Measurements from ENCODE around the gene LDLRAP1.

The LDLRAP1 gene

DNA sequence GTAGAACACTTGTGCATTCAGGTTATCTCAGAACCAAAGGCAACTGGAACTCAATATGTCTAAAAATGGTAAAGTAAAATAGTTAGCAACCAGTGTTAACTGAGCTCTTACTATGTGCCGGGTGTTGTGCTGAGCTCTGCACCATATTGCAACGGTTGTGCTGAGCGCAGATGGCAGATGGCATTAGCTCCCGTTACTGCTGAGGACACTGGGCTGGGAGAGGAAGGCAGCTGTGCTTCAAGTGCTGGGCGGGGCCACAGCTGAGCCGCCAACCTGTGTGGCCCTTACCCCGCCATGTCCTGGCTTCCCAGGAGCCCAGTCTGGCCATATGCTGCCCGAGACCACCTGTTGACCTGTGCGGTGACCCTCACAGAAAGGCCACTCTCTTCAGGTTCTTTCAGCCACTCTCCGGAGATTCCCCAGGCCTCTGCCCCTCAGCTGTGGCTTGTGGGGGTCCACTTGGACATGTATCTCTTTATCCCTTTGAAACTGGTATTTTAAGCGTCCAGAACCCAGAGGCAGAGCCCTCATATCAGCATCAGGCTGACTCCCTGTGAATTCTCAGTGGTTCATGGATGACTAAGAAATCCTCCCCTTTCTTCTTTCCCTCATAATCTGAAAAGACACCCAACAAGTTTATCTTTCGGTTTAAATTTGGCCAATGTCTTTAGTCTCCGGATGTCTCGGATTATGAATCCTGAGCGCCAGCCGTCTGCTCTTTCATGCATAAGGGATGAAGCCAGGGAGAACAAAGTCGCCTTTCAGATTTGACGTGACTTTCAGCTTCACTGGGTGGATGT is 26.4 kb downstream of the LDLRAP1 start:
- peaks cover 33% of the 10 kb centered on the region for H3K4me1 ChIP-seq (ENCODE audit: control insufficient read depth, insufficient read depth, low read length)
- peaks cover 1% of the 10 kb centered on the region for H3K27me3 ChIP-seq (ENCODE audit: control insufficient read depth, insufficient read depth, low read length)
- H3K27ac ChIP-seq (ENCODE audit: low read depth, low read length): no peak overlapping the region
- H3K9ac ChIP-seq (ENCODE audit: low read length): no peak overlapping the region
- peaks cover 3% of the 10 kb centered on the region for H3K36me3 ChIP-seq (ENCODE audit: control insufficient read depth, insufficient read depth, low read length)
- no peak overlapping the region for H3K4me3 ChIP-seq (ENCODE audit: low read length)

DNA sequence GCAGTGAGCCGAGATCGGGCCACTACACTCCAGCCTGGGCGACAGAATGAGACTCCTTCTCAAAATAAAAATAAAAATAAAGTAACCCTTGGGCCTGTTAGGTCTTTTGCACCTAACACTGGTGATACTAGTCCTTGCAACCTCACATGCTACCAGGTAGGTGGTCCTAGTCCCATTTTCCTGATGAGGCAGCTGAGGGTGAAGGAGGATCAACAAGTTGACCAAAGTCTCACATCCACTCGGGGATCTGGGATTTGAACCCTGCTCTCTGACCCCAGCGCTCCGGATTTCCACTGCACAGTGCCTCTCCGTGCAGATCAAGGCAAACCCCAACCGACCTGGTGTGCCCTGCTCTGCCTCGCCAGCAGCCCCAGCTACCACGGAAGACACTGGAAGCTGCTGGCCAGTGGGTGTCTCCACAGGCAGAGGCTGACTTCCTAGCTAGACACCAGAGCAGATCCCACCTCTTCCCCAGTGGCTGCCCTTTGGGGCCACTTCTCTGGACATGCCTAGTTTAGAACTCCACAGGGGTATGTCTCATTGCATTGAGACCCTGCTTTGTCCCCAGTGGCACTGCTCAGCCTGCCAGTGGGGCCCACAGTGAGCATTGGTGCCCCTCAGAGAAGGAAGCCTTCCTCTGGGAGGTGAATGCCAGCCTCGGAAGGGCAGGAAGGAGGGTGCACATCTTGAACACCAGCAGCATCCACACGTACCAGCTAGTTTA is 27.6 kb downstream of the LDLRAP1 start:
- H3K36me3 ChIP-seq (ENCODE audit: control insufficient read depth, insufficient read depth, low read length): no peaks in the 10 kb centered on the region
- peaks cover 28% of the 10 kb centered on the region for H3K4me1 ChIP-seq (ENCODE audit: control insufficient read depth, insufficient read depth, low read length)
- no peak overlapping the region for H3K4me3 ChIP-seq (ENCODE audit: low read length)
- no peak overlapping the region for H3K27ac ChIP-seq (ENCODE audit: low read depth, low read length)
- no peak overlapping the region for H3K9ac ChIP-seq (ENCODE audit: low read length)
- peaks cover 1% of the 10 kb centered on the region for H3K27me3 ChIP-seq (ENCODE audit: control insufficient read depth, insufficient read depth, low read length)

DNA sequence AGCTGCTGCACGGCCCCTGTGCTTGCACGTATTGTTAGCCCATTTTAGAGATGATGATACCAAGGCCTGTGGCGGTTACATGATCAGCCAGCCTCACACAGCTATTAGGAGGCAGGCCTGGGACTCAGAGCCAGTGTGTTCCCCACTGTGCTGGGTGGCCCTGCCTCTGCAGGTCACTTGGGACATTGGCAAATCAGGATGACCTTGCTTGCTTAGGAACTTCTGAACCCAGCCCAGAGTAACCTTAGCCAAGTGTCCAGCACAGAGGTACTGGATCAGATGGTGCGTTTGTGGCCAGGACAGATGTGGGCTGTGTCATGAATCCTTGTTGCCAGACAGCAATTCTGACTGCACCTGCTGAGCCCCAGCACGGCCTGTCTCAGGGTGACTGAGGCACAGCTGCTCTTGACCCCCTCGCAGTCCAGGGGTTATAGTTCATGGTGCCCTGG is 28.1 kb downstream of the LDLRAP1 start:
- peaks cover 24% of the 10 kb centered on the region for H3K4me1 ChIP-seq (ENCODE audit: control insufficient read depth, insufficient read depth, low read length)
- H3K4me3 ChIP-seq (ENCODE audit: low read length): no peak overlapping the region
- no peak overlapping the region for H3K27ac ChIP-seq (ENCODE audit: low read depth, low read length)
- no peaks in the 10 kb centered on the region for H3K36me3 ChIP-seq (ENCODE audit: control insufficient read depth, insufficient read depth, low read length)
- H3K9ac ChIP-seq (ENCODE audit: low read length): no peak overlapping the region
- peaks cover 1% of the 10 kb centered on the region for H3K27me3 ChIP-seq (ENCODE audit: control insufficient read depth, insufficient read depth, low read length)

- Histone ChIP-seq H3K27ac (ENCODE audit: low read depth, low read length) (no peak overlapping the region), H3K9ac (ENCODE audit: low read length) (no peak overlapping the region), H3K4me3 (ENCODE audit: low read length) (no peak overlapping the region), H3K36me3 (ENCODE audit: control insufficient read depth, insufficient read depth, low read length) (no peaks in the 10 kb centered on the region), H3K4me1 (ENCODE audit: control insufficient read depth, insufficient read depth, low read length) (peaks cover 19% of the 10 kb centered on the region), H3K27me3 (ENCODE audit: control insufficient read depth, insufficient read depth, low read length) (peaks cover 1% of the 10 kb centered on the region)
Measured at GRCh38 chr1:25572107-25572506, 28.7 kb downstream of the LDLRAP1 start.

DNA sequence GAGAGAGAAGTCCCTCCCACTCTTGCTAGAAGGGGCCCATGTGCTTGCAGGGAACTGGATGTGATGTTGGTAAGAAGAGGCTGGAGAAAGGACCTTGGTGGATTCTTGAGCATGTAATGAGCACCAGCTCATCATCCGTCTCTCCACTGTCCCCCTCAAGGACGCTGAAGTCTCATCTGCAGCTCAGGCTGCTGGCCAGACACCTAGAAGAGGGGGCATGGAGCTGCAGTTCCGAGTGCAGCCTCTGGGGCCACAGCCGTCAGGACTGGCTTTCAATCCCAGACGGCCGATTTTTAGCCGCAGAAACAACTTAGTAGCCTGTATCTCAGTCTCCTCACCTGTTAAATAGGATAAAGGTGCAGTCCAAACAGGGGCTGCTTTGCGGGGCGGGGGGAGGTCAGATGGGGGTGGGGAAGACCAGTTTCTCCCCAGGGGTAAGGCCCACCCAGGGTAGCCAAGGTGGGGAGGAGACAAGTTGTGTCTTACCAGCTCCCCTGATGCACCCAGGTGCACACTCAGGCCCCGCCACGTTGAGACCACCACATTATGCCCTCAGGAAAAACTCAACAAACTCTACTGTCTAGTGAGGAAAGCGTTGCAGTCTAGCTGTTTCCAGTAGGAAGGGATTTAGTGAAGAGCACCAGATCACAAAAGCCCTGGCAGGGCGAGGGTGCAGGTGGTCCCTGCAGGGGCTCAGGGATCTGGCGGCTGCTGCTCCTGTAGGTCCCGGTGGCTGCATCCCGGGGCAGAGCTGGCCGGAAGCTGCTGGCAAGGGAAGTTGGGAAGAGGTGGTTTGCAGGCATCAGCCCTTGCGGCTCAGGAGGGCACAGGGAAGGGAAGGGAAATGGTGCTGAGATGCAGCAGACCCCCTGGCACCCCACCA is 29.5 kb downstream of the LDLRAP1 start:
- no peak overlapping the region for H3K9ac ChIP-seq (ENCODE audit: low read length)

DNA sequence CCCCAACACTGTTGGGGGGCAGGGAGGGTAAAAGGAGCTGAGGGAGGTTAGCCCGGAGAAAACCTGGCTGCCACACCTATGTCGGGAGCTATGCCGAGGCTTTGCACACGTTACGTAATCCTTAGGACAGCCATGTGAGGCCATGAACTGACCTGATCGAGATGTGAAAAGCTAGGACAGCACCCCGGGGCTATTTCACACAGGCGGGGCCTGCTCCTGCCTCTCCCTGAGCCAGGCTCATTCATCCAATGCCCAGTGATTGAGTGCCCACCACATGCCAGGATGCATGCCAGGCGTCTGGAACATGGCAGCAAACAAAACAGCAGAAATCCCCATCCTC is 30.2 kb downstream of the LDLRAP1 start:
- peaks cover 5% of the 10 kb centered on the region for H3K4me1 ChIP-seq (ENCODE audit: control insufficient read depth, insufficient read depth, low read length)
- no peaks in the 10 kb centered on the region for H3K36me3 ChIP-seq (ENCODE audit: control insufficient read depth, insufficient read depth, low read length)

More for the DNA sequence above, 29.5 kb downstream of the LDLRAP1 start:
- peaks cover 1% of the 10 kb centered on the region for H3K27me3 ChIP-seq (ENCODE audit: control insufficient read depth, insufficient read depth, low read length)
- H3K4me1 ChIP-seq (ENCODE audit: control insufficient read depth, insufficient read depth, low read length): peaks cover 11% of the 10 kb centered on the region
- H3K4me3 ChIP-seq (ENCODE audit: low read length): peak overlapping the region; percentile 34
- no peak overlapping the region for H3K27ac ChIP-seq (ENCODE audit: low read depth, low read length)
- H3K36me3 ChIP-seq (ENCODE audit: control insufficient read depth, insufficient read depth, low read length): no peaks in the 10 kb centered on the region

GRCh38 chr1:25573961-25574360 is 30.6 kb downstream of the LDLRAP1 start:
- H3K4me1 ChIP-seq (ENCODE audit: control insufficient read depth, insufficient read depth, low read length): peaks cover 3% of the 10 kb centered on the region
- peaks cover 1% of the 10 kb centered on the region for H3K27me3 ChIP-seq (ENCODE audit: control insufficient read depth, insufficient read depth, low read length)
- H3K27ac ChIP-seq (ENCODE audit: low read depth, low read length): no peak overlapping the region

More for the DNA sequence above, 30.2 kb downstream of the LDLRAP1 start:
- peak overlapping the region; percentile 34 for H3K4me3 ChIP-seq (ENCODE audit: low read length)
- H3K9ac ChIP-seq (ENCODE audit: low read length): no peak overlapping the region
- no peak overlapping the region for H3K27ac ChIP-seq (ENCODE audit: low read depth, low read length)
- peaks cover 1% of the 10 kb centered on the region for H3K27me3 ChIP-seq (ENCODE audit: control insufficient read depth, insufficient read depth, low read length)

DNA sequence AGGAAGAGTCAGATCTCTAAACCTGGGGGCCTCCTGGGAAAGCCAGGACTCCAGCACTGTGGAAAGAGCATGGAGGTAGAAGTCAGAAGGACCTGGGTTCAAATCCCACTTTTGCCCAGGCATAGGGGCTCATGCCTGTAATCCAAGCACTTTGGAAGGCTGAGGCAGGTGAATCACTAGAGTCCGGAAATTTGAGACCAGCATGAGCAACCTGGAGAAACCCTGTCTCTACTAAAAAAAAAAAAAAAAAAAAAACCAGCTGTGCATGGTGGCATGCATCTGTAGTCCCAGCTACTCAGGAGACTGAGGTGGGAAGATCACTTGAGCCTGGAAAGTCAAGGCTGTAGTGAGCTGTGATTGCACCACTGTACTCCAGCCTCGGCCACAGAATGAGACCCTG is 31.8 kb downstream of the LDLRAP1 start:
- no peak overlapping the region for H3K4me3 ChIP-seq (ENCODE audit: low read length)
- H3K27ac ChIP-seq (ENCODE audit: low read depth, low read length): no peak overlapping the region
- H3K27me3 ChIP-seq (ENCODE audit: control insufficient read depth, insufficient read depth, low read length): peaks cover 1% of the 10 kb centered on the region
- no peak overlapping the region for H3K9ac ChIP-seq (ENCODE audit: low read length)
- no peaks in the 10 kb centered on the region for H3K4me1 ChIP-seq (ENCODE audit: control insufficient read depth, insufficient read depth, low read length)
- H3K36me3 ChIP-seq (ENCODE audit: control insufficient read depth, insufficient read depth, low read length): no peaks in the 10 kb centered on the region

More at GRCh38 chr1:25573961-25574360, 30.6 kb downstream of the LDLRAP1 start:
- no peaks in the 10 kb centered on the region for H3K36me3 ChIP-seq (ENCODE audit: control insufficient read depth, insufficient read depth, low read length)
- no peak overlapping the region for H3K4me3 ChIP-seq (ENCODE audit: low read length)
- H3K9ac ChIP-seq (ENCODE audit: low read length): no peak overlapping the region

GRCh38 chr1:25576459-25577133 is 33.2 kb downstream of the LDLRAP1 start:
- no peaks in the 10 kb centered on the region for H3K36me3 ChIP-seq (ENCODE audit: control insufficient read depth, insufficient read depth, low read length)

GRCh38 chr1:25577134-25577920 is 33.9 kb downstream of the LDLRAP1 start:
- H3K27me3 ChIP-seq (ENCODE audit: control insufficient read depth, insufficient read depth, low read length): peaks cover 1% of the 10 kb centered on the region
- no peak overlapping the region for H3K4me3 ChIP-seq (ENCODE audit: low read length)
- H3K36me3 ChIP-seq (ENCODE audit: control insufficient read depth, insufficient read depth, low read length): no peaks in the 10 kb centered on the region
- no peaks in the 10 kb centered on the region for H3K4me1 ChIP-seq (ENCODE audit: control insufficient read depth, insufficient read depth, low read length)
- H3K9ac ChIP-seq (ENCODE audit: low read length): no peak overlapping the region
- no peak overlapping the region for H3K27ac ChIP-seq (ENCODE audit: low read depth, low read length)

More at GRCh38 chr1:25576459-25577133, 33.2 kb downstream of the LDLRAP1 start:
- H3K27ac ChIP-seq (ENCODE audit: low read depth, low read length): no peak overlapping the region
- no peaks in the 10 kb centered on the region for H3K4me1 ChIP-seq (ENCODE audit: control insufficient read depth, insufficient read depth, low read length)
- no peak overlapping the region for H3K9ac ChIP-seq (ENCODE audit: low read length)
- peaks cover 1% of the 10 kb centered on the region for H3K27me3 ChIP-seq (ENCODE audit: control insufficient read depth, insufficient read depth, low read length)
- no peak overlapping the region for H3K4me3 ChIP-seq (ENCODE audit: low read length)
